Transverse colon (tissue), 4 donors: ENCODE measurements around the gene ZFP64.
"Not testable (repeated sequence)": the region's sequence is repeated elsewhere in the genome, so short reads cannot be mapped to it uniquely, and the experiment has no call there.

Experiments used
- CTCF ChIP-seq, 5 experiments: fragments of 200-600 bp in 3 of 5; fragments of 450-650 bp in 2 of 5; sonication (generic) in 3 of 5; IDR thresholded peaks; 1 replicate in 2 of 5; 2 replicates in 3 of 5; pipeline ENCODE4 v1.5.1; 2016 to 2017; ENCODE audit warnings: antibody characterized with exemption in 5 of 5, inconsistent platforms in 3 of 5, mild to moderate bottlenecking in 2 of 5, moderate library complexity in 1 of 5
- EP300 ChIP-seq: sonication (generic); formaldehyde crosslinking; IDR thresholded peaks from one replicate; pipeline ENCODE4 v1.6.1; 2017; ENCODE audit warnings: antibody characterized with exemption, low read depth
- POLR2A ChIP-seq: fragments of 450-650 bp; IDR thresholded peaks from one replicate; pipeline ENCODE4 v1.6.1; 2016; ENCODE audit warnings: antibody characterized with exemption, mild to moderate bottlenecking, moderate library complexity
- POLR2AphosphoS5 ChIP-seq, 3 donors: sonication (generic); formaldehyde crosslinking; IDR thresholded peaks; one replicate each; pipeline ENCODE4 v1.6.1; 2016; ENCODE audit warnings: antibody characterized with exemption in 3 of 3

GRCh38 chr20:52229346-52229745 lies 37.8 kb upstream of the ZFP64 start:
- TF ChIP-seq POLR2A; POLR2AphosphoS5 (IDR thresholded peaks at IDR 0.05); CTCF (IDR thresholded peaks at IDR 0.05); EP300: not testable (repeated sequence)
